ENCODE results near the gene CDK12.
A peak's percentile ranks its signal among the peaks of the same experiment; 100 is the strongest.

The CDK12 gene

DNA sequence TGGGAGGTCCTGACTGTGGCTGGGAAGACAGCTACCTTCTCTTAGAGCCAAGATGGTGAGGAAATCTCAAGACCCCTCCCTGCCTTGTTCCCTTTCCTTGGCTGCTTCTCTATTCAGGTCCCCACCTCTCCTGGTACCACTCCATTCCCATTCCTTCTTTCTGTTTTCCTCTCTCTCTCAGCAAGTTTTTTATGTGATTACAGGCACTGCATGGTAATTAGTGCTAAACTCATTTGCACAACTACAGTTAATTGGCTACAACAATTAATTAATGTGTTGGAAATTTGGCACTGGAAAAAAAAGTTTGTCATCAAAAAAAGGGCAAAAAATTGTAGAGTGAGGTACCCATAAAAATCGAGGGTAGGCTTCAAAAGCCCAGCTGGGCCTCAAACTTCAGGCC lies 101.1 kb downstream of the CDK12 start:
- Histone ChIP-seq H3K9ac (ENCODE audit: low read length) (no peak overlapping the region), H3K4me3 (ENCODE audit: low read length) (no peak overlapping the region), H3K27ac (ENCODE audit: low read depth, low read length) (no peak overlapping the region), H3K27me3 (ENCODE audit: control insufficient read depth, insufficient read depth, low read length) (no peaks in the 10 kb centered on the region), H3K36me3 (ENCODE audit: control insufficient read depth, insufficient read depth, low read length) (peaks cover 2% of the 10 kb centered on the region), H3K4me1 (ENCODE audit: control insufficient read depth, insufficient read depth, low read length) (no peaks in the 10 kb centered on the region)

DNA sequence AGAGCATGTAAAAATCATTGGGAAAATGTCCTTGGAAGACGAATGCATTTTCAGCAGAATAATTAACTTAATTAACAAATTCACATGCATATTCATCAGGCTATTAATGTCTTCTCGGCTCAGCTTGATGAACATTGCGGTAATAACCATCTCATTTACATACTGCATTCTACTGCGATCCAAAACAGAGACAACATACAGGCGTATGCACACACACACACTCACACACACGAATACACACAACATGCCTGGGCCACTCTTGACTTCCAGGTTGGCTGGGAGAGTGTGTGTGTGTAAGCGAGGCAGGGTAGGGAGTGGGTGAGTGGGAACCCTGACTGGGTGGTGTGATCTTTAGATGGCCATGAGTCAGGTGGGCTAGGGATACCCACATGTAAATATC lies 101.7 kb downstream of the CDK12 start:
- H3K36me3 ChIP-seq (ENCODE audit: control insufficient read depth, insufficient read depth, low read length), result peaks cover 7% of the 10 kb centered on the region
- no peaks in the 10 kb centered on the region for H3K4me1 ChIP-seq (ENCODE audit: control insufficient read depth, insufficient read depth, low read length)
- H3K4me3 ChIP-seq (ENCODE audit: low read length), result no peak overlapping the region
- no peaks in the 10 kb centered on the region for H3K27me3 ChIP-seq (ENCODE audit: control insufficient read depth, insufficient read depth, low read length)
- H3K9ac ChIP-seq (ENCODE audit: low read length), result no peak overlapping the region
- H3K27ac ChIP-seq (ENCODE audit: low read depth, low read length), result no peak overlapping the region

DNA sequence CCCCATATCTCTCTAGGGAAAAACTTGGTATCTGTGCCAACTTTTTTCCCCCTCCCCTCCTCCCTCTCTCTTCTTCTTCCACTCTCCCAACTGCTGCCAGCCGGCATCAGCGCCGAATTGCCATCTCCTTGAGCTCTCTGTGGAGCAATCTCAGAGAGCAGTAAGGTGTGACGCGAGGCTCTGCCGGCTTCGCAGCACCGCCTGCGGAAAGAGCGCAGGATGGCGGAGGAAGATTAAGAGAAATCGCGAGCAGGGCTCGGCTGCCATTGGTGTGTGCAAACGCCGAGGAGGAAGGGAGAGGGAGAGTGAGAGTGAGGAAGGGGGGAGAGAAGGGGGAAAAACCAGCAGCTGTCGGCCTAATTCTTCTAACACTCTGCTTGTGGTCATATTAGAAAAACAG lies 102.2 kb downstream of the CDK12 start:
- Histone ChIP-seq H3K4me3 (ENCODE audit: low read length) (no peak overlapping the region), H3K27ac (ENCODE audit: low read depth, low read length) (no peak overlapping the region), H3K9ac (ENCODE audit: low read length) (no peak overlapping the region), H3K4me1 (ENCODE audit: control insufficient read depth, insufficient read depth, low read length) (no peaks in the 10 kb centered on the region), H3K27me3 (ENCODE audit: control insufficient read depth, insufficient read depth, low read length) (no peaks in the 10 kb centered on the region), H3K36me3 (ENCODE audit: control insufficient read depth, insufficient read depth, low read length) (peaks cover 7% of the 10 kb centered on the region)

GRCh38 chr17:39564211-39564848 lies 103.0 kb downstream of the CDK12 start:
- no peaks in the 10 kb centered on the region for H3K4me1 ChIP-seq (ENCODE audit: control insufficient read depth, insufficient read depth, low read length)
- no peak overlapping the region for H3K9ac ChIP-seq (ENCODE audit: low read length)
- H3K36me3 ChIP-seq (ENCODE audit: control insufficient read depth, insufficient read depth, low read length), result peaks cover 11% of the 10 kb centered on the region
- no peak overlapping the region for H3K27ac ChIP-seq (ENCODE audit: low read depth, low read length)
- H3K27me3 ChIP-seq (ENCODE audit: control insufficient read depth, insufficient read depth, low read length), result no peaks in the 10 kb centered on the region
- no peak overlapping the region for H3K4me3 ChIP-seq (ENCODE audit: low read length)

GRCh38 chr17:39566094-39566850 lies 105.0 kb downstream of the CDK12 start:
- H3K27ac ChIP-seq (ENCODE audit: low read depth, low read length), result no peak overlapping the region
- peaks cover 11% of the 10 kb centered on the region for H3K36me3 ChIP-seq (ENCODE audit: control insufficient read depth, insufficient read depth, low read length)

DNA sequence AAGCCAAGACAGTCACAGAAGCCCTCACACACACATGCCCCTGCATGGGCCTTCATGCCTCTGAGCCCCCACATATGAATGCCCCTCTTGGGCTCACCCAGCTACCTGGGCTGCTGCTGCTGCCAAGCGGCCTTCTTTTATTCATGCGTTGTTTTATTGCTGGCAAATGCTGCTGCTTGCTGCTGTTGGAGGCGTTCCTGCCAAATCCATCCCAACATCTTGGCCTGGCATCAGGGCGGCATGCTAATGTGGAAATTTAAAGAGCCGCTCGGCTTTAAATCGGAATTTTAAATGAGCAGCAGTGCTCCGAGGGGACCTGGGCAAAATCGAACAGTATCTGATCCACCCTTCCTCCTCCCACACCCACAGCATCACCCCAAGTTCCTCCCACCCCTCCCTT lies 107.4 kb downstream of the CDK12 start:
- no peaks in the 10 kb centered on the region for H3K4me1 ChIP-seq (ENCODE audit: control insufficient read depth, insufficient read depth, low read length)

More at GRCh38 chr17:39566094-39566850, 105.0 kb downstream of the CDK12 start:
- H3K4me1 ChIP-seq (ENCODE audit: control insufficient read depth, insufficient read depth, low read length), result no peaks in the 10 kb centered on the region
- no peak overlapping the region for H3K4me3 ChIP-seq (ENCODE audit: low read length)
- H3K9ac ChIP-seq (ENCODE audit: low read length), result no peak overlapping the region
- H3K27me3 ChIP-seq (ENCODE audit: control insufficient read depth, insufficient read depth, low read length), result no peaks in the 10 kb centered on the region

GRCh38 chr17:39569126-39569525 lies 107.8 kb downstream of the CDK12 start:
- Histone ChIP-seq H3K27ac (ENCODE audit: low read depth, low read length) (no peak overlapping the region), H3K27me3 (ENCODE audit: control insufficient read depth, insufficient read depth, low read length) (no peaks in the 10 kb centered on the region), H3K9ac (ENCODE audit: low read length) (no peak overlapping the region), H3K4me1 (ENCODE audit: control insufficient read depth, insufficient read depth, low read length) (no peaks in the 10 kb centered on the region), H3K4me3 (ENCODE audit: low read length) (no peak overlapping the region), H3K36me3 (ENCODE audit: control insufficient read depth, insufficient read depth, low read length) (peaks cover 11% of the 10 kb centered on the region)

More for the DNA sequence above, 107.4 kb downstream of the CDK12 start:
- H3K9ac ChIP-seq (ENCODE audit: low read length), result no peak overlapping the region
- H3K27ac ChIP-seq (ENCODE audit: low read depth, low read length), result no peak overlapping the region
- H3K27me3 ChIP-seq (ENCODE audit: control insufficient read depth, insufficient read depth, low read length), result no peaks in the 10 kb centered on the region
- H3K36me3 ChIP-seq (ENCODE audit: control insufficient read depth, insufficient read depth, low read length), result peaks cover 11% of the 10 kb centered on the region
- H3K4me3 ChIP-seq (ENCODE audit: low read length), result no peak overlapping the region

DNA sequence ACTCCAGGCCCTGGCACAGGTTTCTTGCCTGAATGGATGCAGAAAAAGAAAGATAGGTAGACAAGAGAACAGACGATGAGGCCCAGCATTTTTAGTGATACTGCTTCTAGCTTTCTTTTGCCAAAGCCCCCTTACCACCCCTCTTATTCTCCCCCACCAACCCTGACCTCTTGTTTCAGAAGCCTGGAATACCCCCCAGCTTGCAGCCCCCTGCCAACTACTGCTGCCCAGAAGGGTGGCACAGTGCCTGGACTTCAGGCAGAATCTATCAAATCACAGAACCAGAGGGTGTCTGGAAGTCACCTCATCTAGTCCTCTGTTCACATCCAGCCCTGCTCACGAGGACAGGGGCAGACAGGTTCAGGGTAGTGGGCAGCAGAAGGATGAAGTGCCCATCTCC lies 110.8 kb downstream of the CDK12 start:
- Histone ChIP-seq H3K4me1 (ENCODE audit: control insufficient read depth, insufficient read depth, low read length) (no peaks in the 10 kb centered on the region), H3K27me3 (ENCODE audit: control insufficient read depth, insufficient read depth, low read length) (no peaks in the 10 kb centered on the region), H3K9ac (ENCODE audit: low read length) (no peak overlapping the region), H3K36me3 (ENCODE audit: control insufficient read depth, insufficient read depth, low read length) (peaks cover 8% of the 10 kb centered on the region), H3K27ac (ENCODE audit: low read depth, low read length) (no peak overlapping the region), H3K4me3 (ENCODE audit: low read length) (no peak overlapping the region)

DNA sequence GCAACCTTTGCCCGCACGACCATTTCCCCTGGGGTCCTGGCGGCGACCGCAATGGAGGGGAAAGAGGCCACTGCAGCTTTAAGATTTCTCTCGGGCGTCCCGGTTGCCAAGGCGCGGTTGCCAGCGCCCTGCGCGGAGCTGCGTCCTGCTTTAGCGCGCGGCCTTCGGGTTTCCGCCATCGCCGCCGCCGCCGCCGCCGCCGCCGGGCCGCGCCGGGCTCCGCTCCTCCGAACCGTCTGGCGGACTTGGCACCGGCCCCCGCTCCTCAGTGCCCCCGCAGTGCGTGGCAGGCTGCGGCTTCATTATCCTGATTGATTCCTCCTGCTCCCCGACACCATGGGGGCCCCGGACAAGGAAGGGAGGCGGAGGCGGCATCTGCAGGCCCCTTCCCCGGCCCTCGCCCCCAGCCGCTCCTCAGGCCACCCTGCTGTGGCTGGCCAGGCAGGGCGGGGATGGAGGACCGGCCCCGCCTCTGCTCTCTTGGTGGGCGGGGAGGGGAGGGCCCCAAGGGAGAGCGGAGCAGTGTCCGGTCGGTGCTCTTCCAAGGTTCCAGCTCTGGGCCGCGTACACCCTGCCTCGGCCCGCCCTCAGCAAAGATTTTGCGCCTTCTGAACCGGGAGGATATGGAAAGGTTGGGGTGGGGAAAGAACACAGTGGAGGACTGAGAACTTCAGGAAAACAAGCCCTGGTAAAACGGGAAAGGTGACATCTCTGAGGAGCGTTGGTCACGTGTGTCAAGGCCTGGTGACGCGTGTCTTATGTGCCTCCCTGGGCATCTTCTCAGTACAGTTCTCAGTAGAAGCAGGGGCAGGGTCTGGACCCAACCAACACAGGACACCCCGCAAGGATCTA lies 112.4 kb downstream of the CDK12 start:
- Histone ChIP-seq H3K9ac (ENCODE audit: low read length) (no peak overlapping the region), H3K27me3 (ENCODE audit: control insufficient read depth, insufficient read depth, low read length) (no peaks in the 10 kb centered on the region), H3K27ac (ENCODE audit: low read depth, low read length) (peak overlapping the region; percentile 76), H3K36me3 (ENCODE audit: control insufficient read depth, insufficient read depth, low read length) (peaks cover 4% of the 10 kb centered on the region), H3K4me1 (ENCODE audit: control insufficient read depth, insufficient read depth, low read length) (no peaks in the 10 kb centered on the region), H3K4me3 (ENCODE audit: low read length) (peak overlapping the region; percentile 53)

- Histone ChIP-seq H3K4me1 (ENCODE audit: control insufficient read depth, insufficient read depth, low read length) (no peaks in the 10 kb centered on the region), H3K4me3 (ENCODE audit: low read length) (no peak overlapping the region)
These were observed 114.9 kb downstream of the CDK12 start for GRCh38 chr17:39576187-39576586.

DNA sequence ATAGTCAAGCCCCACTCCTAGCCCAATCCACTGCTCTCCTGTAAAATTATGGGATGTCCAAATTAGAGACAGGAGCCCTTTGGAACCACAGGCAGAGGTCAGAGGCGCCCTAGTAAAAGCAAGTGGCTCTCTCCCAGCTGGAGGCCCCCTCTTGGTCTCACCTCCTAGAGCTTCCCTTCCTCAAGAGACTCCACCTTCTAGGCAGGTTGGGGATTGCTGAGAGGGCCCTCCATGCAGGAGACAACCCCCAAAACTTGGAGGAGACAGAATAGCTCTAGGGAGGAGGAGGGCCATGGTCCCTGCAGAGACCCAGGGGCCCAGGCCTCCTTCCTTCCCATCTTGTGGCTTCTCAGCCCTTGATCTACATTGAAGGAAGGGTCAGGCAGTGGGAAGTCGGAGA lies 117.0 kb downstream of the CDK12 start:
- no peaks in the 10 kb centered on the region for H3K27me3 ChIP-seq (ENCODE audit: control insufficient read depth, insufficient read depth, low read length)
- no peak overlapping the region for H3K4me3 ChIP-seq (ENCODE audit: low read length)
- no peaks in the 10 kb centered on the region for H3K4me1 ChIP-seq (ENCODE audit: control insufficient read depth, insufficient read depth, low read length)
- H3K27ac ChIP-seq (ENCODE audit: low read depth, low read length), result no peak overlapping the region
- H3K9ac ChIP-seq (ENCODE audit: low read length), result no peak overlapping the region
- H3K36me3 ChIP-seq (ENCODE audit: control insufficient read depth, insufficient read depth, low read length), result no peaks in the 10 kb centered on the region

More at GRCh38 chr17:39576187-39576586, 114.9 kb downstream of the CDK12 start:
- no peak overlapping the region for H3K27ac ChIP-seq (ENCODE audit: low read depth, low read length)
- H3K36me3 ChIP-seq (ENCODE audit: control insufficient read depth, insufficient read depth, low read length), result no peaks in the 10 kb centered on the region
- H3K9ac ChIP-seq (ENCODE audit: low read length), result no peak overlapping the region
- H3K27me3 ChIP-seq (ENCODE audit: control insufficient read depth, insufficient read depth, low read length), result no peaks in the 10 kb centered on the region

DNA sequence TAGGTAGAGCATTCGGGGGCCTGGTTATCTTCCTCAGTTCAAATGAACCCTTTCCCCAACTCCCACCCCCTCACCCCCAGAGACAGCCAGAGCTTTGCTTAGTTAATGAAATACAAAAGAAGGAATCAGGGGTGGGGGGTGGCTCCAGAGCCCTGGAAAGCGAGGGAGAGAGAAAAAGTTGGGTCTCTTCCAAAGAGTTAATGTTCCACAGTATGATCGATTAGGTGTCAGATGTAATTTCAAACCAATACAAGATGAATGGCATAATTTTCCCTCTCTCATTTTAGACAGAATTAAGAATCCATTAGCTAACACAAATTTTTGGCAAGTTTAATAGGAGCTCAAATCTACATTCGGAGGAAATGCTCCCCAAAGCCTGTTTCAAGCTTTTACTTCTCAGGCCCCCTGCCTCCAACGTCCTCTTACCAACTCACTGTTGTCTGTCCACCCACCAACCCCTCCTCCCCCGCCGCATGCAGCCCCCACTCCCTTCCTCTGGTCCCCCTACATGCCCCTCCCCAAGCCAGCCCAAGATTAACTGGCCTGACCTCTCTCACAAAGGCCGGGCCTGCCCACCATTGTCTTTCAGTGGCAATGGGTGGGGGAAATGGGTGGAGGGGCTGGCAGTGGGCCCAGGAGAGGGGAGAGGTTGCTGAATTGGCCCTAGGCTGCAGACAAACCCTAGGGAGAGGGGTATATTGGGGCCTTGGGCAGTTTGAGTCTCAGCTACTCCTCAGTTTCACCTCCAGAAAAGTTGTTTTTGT lies 118.2 kb downstream of the CDK12 start:
- Histone ChIP-seq H3K27me3 (ENCODE audit: control insufficient read depth, insufficient read depth, low read length) (no peaks in the 10 kb centered on the region), H3K4me3 (ENCODE audit: low read length) (no peak overlapping the region), H3K27ac (ENCODE audit: low read depth, low read length) (no peak overlapping the region), H3K9ac (ENCODE audit: low read length) (no peak overlapping the region), H3K36me3 (ENCODE audit: control insufficient read depth, insufficient read depth, low read length) (no peaks in the 10 kb centered on the region), H3K4me1 (ENCODE audit: control insufficient read depth, insufficient read depth, low read length) (no peaks in the 10 kb centered on the region)

Measured in rectal smooth muscle tissue (tissue), 1 donor.